GM23338 (cell line): ENCODE results near the gene DOK7. TPM values are rescaled to one million over a fixed set of nuclear protein-coding genes. Genes with fewer than 3 reads are reported as not detected.

Experiments
- ATAC-seq: fragments of 200-7000 bp; cut with Tn5 transposase; 3 replicates; pipeline ENCODE4 v1.9.1; 2020
- DNase-seq: peaks from one replicate; pipeline ENCODE4 v3.0.0-alpha.2; 2015; ENCODE audit warnings: low spot score
- H2AFZ ChIP-seq: fragments of 200-600 bp; sonication (generic); 2 replicates; pipeline ENCODE4 v1.8.0; 2016; ENCODE audit warnings: antibody characterized with exemption, mild to moderate bottlenecking, moderate library complexity
- H3F3A ChIP-seq: fragments of 200-600 bp; sonication (generic); replicated peaks from 2 replicates; pipeline ENCODE4 v1.8.0; 2017; ENCODE audit warnings: antibody characterized with exemption, mixed run types, low read depth
- H3K27ac ChIP-seq: fragments of 200-600 bp; sonication (generic); 2 replicates; pipeline ENCODE4 v1.6.1; 2016; ENCODE audit warnings: low read depth
- H3K27me3 ChIP-seq: fragments of 200-600 bp; sonication (generic); 2 replicates; pipeline ENCODE4 v1.8.0; 2016; ENCODE audit warnings: mild to moderate bottlenecking, mixed run types, moderate library complexity; ENCODE audit not compliant: insufficient read depth
- H3K36me3 ChIP-seq: fragments of 200-600 bp; sonication (generic); 2 replicates; pipeline ENCODE4 v1.8.0; 2016; ENCODE audit warnings: mild to moderate bottlenecking; ENCODE audit not compliant: insufficient read depth
- H3K4me1 ChIP-seq: fragments of 200-600 bp; sonication (generic); 2 replicates; pipeline ENCODE4 v1.8.0; 2016; ENCODE audit warnings: mild to moderate bottlenecking, moderate library complexity; ENCODE audit not compliant: insufficient read depth
- H3K4me2 ChIP-seq: fragments of 200-600 bp; sonication (generic); 2 replicates; pipeline ENCODE4 v1.7.1; 2017; ENCODE audit warnings: mixed run types
- H3K4me3 ChIP-seq: fragments of 200-600 bp; sonication (generic); 2 replicates; pipeline ENCODE4 v1.6.1; 2016; ENCODE audit warnings: mixed run types
- H3K79me2 ChIP-seq: fragments of 200-600 bp; sonication (generic); replicated peaks from 2 replicates; pipeline ENCODE4 v1.8.0; 2017; ENCODE audit warnings: mild to moderate bottlenecking; ENCODE audit not compliant: insufficient read depth
- H3K9me2 ChIP-seq: fragments of 200-600 bp; sonication (generic); 2 replicates; pipeline ENCODE4 v1.8.0; 2017; ENCODE audit not compliant: insufficient read depth
- H4K20me1 ChIP-seq: fragments of 200-600 bp; sonication (generic); replicated peaks from 2 replicates; pipeline ENCODE4 v1.8.0; 2017; ENCODE audit warnings: mild to moderate bottlenecking; ENCODE audit not compliant: insufficient read depth
- H3K27ac Mint-ChIP-seq: 2 replicates; pipeline ENCODE4 v1.8.0; 2020; ENCODE audit warnings: inconsistent platforms, mild to moderate bottlenecking, moderate library complexity, mixed read lengths
- H3K27me3 Mint-ChIP-seq: 3 replicates; pipeline ENCODE4 v1.8.0; 2022; ENCODE audit warnings: low read depth, mild to moderate bottlenecking, moderate library complexity, mixed read lengths, inconsistent platforms; ENCODE audit not compliant: insufficient read depth, poor library complexity
- H3K36me3 Mint-ChIP-seq: 3 replicates; pipeline ENCODE4 v1.8.0; 2021; ENCODE audit warnings: low read depth, mild to moderate bottlenecking, inconsistent platforms, moderate library complexity, mixed read lengths
- H3K4me1 Mint-ChIP-seq: 3 replicates; pipeline ENCODE4 v1.8.0; 2020; ENCODE audit warnings: mild to moderate bottlenecking, inconsistent platforms, mixed read lengths
- H3K4me3 Mint-ChIP-seq: 3 replicates; pipeline ENCODE4 v1.8.0; 2021; ENCODE audit warnings: moderate library complexity, mild to moderate bottlenecking, inconsistent platforms, mixed read lengths
- H3K9me3 Mint-ChIP-seq: 3 replicates; pipeline ENCODE4 v1.8.0; 2020; ENCODE audit warnings: moderate library complexity, mild to moderate bottlenecking, inconsistent platforms, mixed read lengths
- CREB1 ChIP-seq: fragments of 250-450 bp; sonication (Bioruptor Pico); IDR thresholded peaks from 2 replicates; pipeline ENCODE4 v1.5.0; 2020; ENCODE audit warnings: low read depth, mild to moderate bottlenecking, moderate library complexity
- EZH2phosphoT487 ChIP-seq: fragments of 200-600 bp; sonication (generic); IDR thresholded peaks from one replicate; pipeline ENCODE4 v1.8.1; 2018; ENCODE audit warnings: antibody characterized with exemption; ENCODE audit not compliant: unreplicated experiment
- JUNB ChIP-seq: IDR thresholded peaks from one replicate; pipeline ENCODE4 v1.6.1; 2016; ENCODE audit warnings: antibody characterized with exemption; ENCODE audit not compliant: unreplicated experiment
- NANOG ChIP-seq: IDR thresholded peaks from 2 replicates; pipeline ENCODE4 v1.6.1; 2016; ENCODE audit warnings: antibody characterized with exemption, borderline replicate concordance
- POLR2AphosphoS5 ChIP-seq: IDR thresholded peaks from 2 replicates; pipeline ENCODE4 v1.6.1; 2016; ENCODE audit warnings: antibody characterized with exemption, low read depth
- STAT1 ChIP-seq: IDR thresholded peaks from one replicate; pipeline ENCODE4 v1.6.1; 2016; ENCODE audit warnings: antibody characterized with exemption; ENCODE audit not compliant: unreplicated experiment
- ZNF331 ChIP-seq: fragments of 250-450 bp; sonication (Bioruptor Pico); IDR thresholded peaks from 2 replicates; pipeline ENCODE4 v1.5.0; 2020; ENCODE audit warnings: low read depth, mild to moderate bottlenecking, moderate library complexity
- ZNF462 ChIP-seq: fragments of 250-450 bp; sonication (Bioruptor Pico); IDR thresholded peaks from 2 replicates; pipeline ENCODE4 v1.5.0; 2020; ENCODE audit warnings: mild to moderate bottlenecking, moderate library complexity
- polyA plus RNA-seq: library from polyadenylated mRNA; unstranded; fragments of >200 nt; fragmentation: Nextera tagmentation; extraction: Ambion mirVana; gene quantifications from 2 replicates; pipeline ENCODE4 v1.2.1, GENCODE V29; 2016
- total RNA-seq: library from RNA; depleted of rRNA; stranded (reverse); fragments of >200 nt; shearing (Covaris generic); gene quantifications from 2 replicates; pipeline ENCODE4 v1.2.3, GENCODE V29; 2014

Gene DOK7
- total and polyA plus RNA-seq, 2 experiments from 2014 or later: 0.34 to 0.52 TPM

GRCh38 chr4:3500634-3501101 is 37.6 kb downstream of the DOK7 start:
- ATAC-seq: no peak

DNA sequence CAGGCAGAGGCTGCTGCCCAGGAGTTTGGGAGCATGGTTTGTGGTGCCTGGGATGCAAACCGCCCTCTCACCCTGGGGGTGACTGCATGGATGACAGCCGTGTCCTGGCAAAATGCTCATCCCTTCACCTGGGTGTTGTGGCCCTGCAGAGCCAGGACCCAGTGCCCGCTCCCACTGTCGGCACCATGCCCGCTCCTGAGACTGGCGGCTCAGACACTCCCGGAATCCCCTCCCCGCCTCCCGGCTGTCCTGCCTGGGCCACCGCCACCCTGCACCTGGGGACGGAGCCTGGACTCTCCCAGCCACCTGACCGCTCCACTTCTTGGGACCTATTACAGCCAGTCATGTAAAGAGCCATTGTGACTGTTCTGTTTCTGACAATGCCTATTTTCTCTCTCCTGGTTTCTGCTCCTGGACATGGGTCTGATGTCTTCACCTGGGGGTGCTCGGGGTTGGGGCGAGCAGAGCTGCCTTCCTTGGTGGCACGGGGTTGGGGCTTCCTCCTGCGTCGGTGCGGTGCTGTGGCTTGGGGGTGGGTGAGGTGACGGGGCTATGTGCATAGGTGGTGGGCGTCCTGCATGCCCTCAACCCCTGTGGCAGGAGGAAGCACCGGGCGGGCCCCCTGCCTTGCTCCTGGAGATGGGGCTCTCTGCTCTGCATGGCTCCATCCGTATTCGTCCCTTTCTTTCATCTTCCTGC is 38.2 kb downstream of the DOK7 start:
- no peak overlapping the region for H3K4me3 ChIP-seq
- peaks cover 17% of the 10 kb centered on the region for H3K27me3 ChIP-seq
- H3K27ac ChIP-seq: no peak overlapping the region
- no peaks in the 10 kb centered on the region; the same call in 2 of the 3 replicates for H3K4me1 Mint-ChIP-seq
- H3K79me2 ChIP-seq: peaks cover 5% of the 10 kb centered on the region; the same call in 1 of the 2 replicates
- H3K4me3 Mint-ChIP-seq: peak overlapping the region; percentile 17; the same call in 1 of the 3 replicates
- H3K27me3 Mint-ChIP-seq: peaks cover 21% of the 10 kb centered on the region
- H4K20me1 ChIP-seq: peaks cover 23% of the 10 kb centered on the region
- H3K36me3 ChIP-seq: no peaks in the 10 kb centered on the region
- H3K4me2 ChIP-seq: no peak overlapping the region
- H3K4me1 ChIP-seq: no peaks in the 10 kb centered on the region
- no peak overlapping the region for H2AFZ ChIP-seq
- H3K9me2 ChIP-seq: no peaks in the 10 kb centered on the region
- no peaks in the 10 kb centered on the region for H3F3A ChIP-seq
- no peaks in the 10 kb centered on the region for H3K9me3 Mint-ChIP-seq
- DNase-seq: no peak
- TF ChIP-seq POLR2AphosphoS5 (no peak), STAT1 (no peak)
- no peak overlapping the region for H3K27ac Mint-ChIP-seq
- ATAC-seq: no peak
- H3K36me3 Mint-ChIP-seq: peaks cover 8% of the 10 kb centered on the region

More at GRCh38 chr4:3500634-3501101, 37.6 kb downstream of the DOK7 start:
- Histone ChIP-seq H3K27me3 (peaks cover 24% of the 10 kb centered on the region), H4K20me1 (peaks cover 17% of the 10 kb centered on the region), H3F3A (no peaks in the 10 kb centered on the region), H3K79me2 (peaks cover 5% of the 10 kb centered on the region; the same call in 1 of the 2 replicates), H2AFZ (no peak overlapping the region), H3K27ac (no peak overlapping the region), H3K4me2 (no peak overlapping the region), H3K36me3 (no peaks in the 10 kb centered on the region), H3K4me3 (no peak overlapping the region), H3K4me1 (no peaks in the 10 kb centered on the region), H3K9me2 (no peaks in the 10 kb centered on the region)
- no peak overlapping the region for H3K4me3 Mint-ChIP-seq
- H3K27me3 Mint-ChIP-seq: peaks cover 27% of the 10 kb centered on the region
- DNase-seq: no peak
- H3K27ac Mint-ChIP-seq: no peak overlapping the region
- H3K36me3 Mint-ChIP-seq: peaks cover 8% of the 10 kb centered on the region
- no peaks in the 10 kb centered on the region for H3K9me3 Mint-ChIP-seq
- TF ChIP-seq NANOG (no peak), POLR2AphosphoS5 (no peak)
- H3K4me1 Mint-ChIP-seq: no peaks in the 10 kb centered on the region; the same call in 2 of the 3 replicates

GRCh38 chr4:3501825-3502425 is 38.8 kb downstream of the DOK7 start:
- H3K4me1 Mint-ChIP-seq: no peaks in the 10 kb centered on the region; the same call in 2 of the 3 replicates
- no peak overlapping the region for H3K4me2 ChIP-seq
- no peak for DNase-seq
- peaks cover 11% of the 10 kb centered on the region for H3K27me3 ChIP-seq
- no peak overlapping the region for H3K4me3 ChIP-seq
- ATAC-seq: no peak
- H2AFZ ChIP-seq: no peak overlapping the region
- H3K36me3 Mint-ChIP-seq: peaks cover 14% of the 10 kb centered on the region
- no peaks in the 10 kb centered on the region for H3F3A ChIP-seq
- H3K27me3 Mint-ChIP-seq: peaks cover 17% of the 10 kb centered on the region
- no peaks in the 10 kb centered on the region for H3K9me3 Mint-ChIP-seq
- H3K79me2 ChIP-seq: peaks cover 6% of the 10 kb centered on the region; the same call in 1 of the 2 replicates
- no peak overlapping the region for H3K27ac ChIP-seq
- H3K4me1 ChIP-seq: no peaks in the 10 kb centered on the region
- H3K36me3 ChIP-seq: 0 out of 2 replicates have a peak, but pooled peaks cover 1% of the 10 kb centered on the region
- H4K20me1 ChIP-seq: peaks cover 28% of the 10 kb centered on the region
- no peak overlapping the region for H3K4me3 Mint-ChIP-seq
- H3K9me2 ChIP-seq: no peaks in the 10 kb centered on the region
- no peak overlapping the region for H3K27ac Mint-ChIP-seq
- TF ChIP-seq ZNF462 (no peak), CREB1 (no peak), POLR2AphosphoS5 (no peak), EZH2phosphoT487 (no peak), ZNF331 (CRISPR knock-in tag) (no peak), JUNB (no peak)
